HG03457 (cell line): Measurements from ENCODE around the gene OVAAL.
"Not testable (repeated sequence)": the region's sequence is repeated elsewhere in the genome, so short reads cannot be mapped to it uniquely, and the experiment has no call there.

Experiments
- ATAC-seq: cut with Tn5 transposase; IDR thresholded peaks from one replicate; pipeline ENCODE4 v1.9.1; 2021; ENCODE audit warnings: moderate number of reproducible peaks; ENCODE audit not compliant: unreplicated experiment

OVAAL gene

DNA sequence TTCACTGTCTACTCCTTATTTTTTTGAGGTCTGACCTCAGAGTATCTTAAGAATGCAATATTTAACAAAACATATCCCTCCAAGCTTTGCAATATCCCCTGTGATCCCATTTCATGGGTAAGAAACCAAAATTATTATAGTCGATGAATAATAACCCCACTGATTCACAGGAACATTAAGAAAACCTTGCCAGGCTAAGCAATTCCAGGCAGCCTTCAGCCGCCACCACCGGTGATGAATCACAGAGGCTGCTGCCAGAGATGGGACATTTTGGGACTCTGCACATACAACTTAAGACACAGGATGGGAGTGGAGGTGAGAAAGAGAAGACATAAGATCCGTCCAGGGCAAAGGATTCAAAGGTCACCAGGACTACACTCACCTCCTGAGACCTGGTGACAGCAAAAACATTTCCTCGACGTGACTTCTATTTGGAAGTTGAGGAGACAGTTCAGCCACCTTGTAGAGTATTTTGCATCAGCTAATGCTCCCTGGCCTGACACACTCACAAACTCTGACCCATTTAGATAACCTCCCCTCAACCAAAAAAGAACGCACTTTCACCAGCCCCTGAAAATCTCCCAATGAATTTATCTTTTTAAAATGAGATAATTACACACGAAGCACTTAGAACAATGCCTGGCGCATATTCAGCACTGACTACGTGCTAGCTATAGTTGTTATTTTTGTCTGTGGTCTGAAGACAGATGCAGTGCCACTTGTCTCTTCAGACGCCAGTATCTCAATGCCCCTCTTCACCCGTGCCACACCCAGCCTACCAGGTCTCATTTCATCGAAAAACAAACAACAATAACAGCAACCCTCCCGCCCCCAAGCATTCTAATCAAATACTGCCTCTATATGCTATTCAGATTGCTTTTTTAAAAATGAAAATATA is 17.8 kb upstream of the OVAAL start:
- no peak for ATAC-seq

DNA sequence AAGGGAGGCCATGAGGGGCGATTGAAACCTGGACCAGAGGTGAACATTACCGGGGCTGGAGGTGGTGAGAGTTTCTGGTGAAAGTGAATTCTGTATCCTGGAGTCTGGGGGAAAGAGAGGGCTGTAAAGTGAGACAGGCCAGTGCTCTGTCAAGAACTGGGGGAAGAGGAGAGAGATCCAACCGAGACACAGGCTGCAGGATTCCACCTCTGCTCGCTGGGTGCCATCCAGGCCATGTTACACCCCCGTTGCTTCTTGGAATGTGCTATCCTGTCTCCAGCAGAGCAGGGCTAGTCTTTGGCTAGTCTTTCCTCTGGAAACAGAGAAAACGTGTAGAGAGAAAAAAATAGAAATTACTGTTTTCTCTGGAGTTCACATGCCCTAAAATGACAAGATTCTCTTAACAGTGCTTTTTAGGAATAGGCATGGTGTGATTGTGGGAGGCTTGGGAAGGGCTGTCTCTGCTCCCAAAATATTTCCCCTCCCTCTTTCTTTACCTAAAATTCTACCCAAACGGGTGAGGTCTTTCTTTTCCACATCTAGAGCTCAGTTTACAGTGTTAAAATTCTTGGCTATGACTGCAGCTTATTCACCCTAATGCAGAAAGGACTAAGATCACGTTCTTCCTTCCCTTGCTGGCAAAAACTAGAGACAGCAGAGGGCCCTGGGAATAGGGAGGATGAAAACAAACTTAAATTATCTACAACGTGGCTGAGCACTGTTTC is 16.5 kb upstream of the OVAAL start:
- no peak for ATAC-seq

DNA sequence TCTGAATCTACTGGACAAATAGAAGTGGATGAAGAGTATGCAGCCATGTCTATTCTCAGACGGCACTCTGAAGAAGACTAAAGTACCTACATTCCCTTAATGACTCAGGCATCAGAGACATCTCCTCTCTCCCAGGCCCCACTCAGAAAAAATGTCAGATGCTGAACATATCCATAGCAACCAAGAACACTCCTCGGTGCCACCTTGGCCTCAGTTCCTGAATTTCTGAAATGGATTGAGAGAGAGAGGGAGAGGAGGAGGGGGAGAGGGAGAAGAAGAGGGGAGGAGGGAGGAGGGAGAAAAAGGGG is 16.0 kb upstream of the OVAAL start:
- no peak for ATAC-seq

DNA sequence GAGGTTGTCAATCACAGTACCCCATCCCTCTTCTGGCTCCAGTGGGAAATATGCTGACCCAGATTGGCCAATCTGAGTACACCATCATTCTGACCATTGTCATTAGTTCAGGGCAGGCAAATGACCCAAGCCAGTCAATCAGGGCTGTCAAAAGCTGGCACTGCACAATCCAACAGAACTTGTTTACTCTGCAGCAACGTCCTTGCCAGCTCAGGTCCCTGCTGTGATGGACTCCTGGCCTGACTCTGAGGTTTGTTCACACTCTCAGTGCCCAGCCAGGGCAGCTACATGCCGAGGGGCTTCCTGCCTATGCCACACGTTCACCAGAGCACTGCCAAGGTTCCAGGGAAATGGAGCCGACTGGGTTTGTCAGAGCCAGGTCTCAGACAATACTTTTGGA is 14.7 kb upstream of the OVAAL start:
- ATAC-seq = no peak

DNA sequence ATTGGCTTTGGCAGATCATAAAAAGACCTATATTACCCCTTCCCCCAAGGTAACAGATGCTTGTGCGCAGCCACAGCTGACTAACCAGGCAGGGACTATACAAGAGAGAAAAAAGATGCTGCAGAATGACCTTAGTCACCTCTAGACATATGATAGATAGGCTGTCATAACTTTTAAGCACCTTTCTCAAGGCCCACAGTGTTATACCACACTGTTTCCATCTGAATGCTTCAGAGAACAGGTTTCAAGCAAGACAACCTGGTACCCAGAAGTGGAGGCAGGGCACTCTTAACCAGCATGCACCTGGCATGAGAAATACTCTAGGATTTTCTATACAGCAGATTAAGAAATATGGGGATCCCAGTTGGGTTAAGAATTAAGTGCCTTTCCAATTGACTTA is 12.8 kb upstream of the OVAAL start:
- ATAC-seq = no peak

DNA sequence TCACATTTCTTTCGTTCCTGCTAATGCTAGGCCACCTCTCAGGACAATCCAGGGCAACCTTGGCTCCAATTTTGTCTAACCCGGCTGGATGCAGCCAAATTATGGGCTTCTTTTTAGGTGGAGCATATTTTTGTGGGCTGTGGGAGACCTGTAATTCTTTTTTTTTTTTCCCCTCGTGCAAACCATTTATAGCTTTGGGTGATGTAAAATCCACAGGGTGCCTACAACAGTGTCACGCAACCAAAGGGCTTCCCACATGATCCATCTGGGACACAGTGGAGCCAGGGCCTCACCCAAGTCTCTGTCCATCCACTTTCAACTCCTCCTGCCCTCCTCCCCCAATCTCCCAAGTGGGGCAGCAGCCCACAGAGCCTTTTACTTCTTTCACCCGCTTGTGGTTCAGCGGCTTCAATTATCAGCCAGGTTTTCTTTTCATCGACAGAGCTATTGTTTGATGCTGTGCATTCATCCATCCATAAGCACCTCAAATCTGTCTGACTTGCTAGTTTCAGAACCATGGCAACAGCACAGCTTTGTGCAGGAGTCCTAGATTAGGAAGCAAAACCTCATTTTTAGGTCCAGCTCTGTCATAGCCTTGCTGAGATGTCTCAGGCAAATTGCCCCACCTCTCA is 10.0 kb upstream of the OVAAL start:
- no peak for ATAC-seq

DNA sequence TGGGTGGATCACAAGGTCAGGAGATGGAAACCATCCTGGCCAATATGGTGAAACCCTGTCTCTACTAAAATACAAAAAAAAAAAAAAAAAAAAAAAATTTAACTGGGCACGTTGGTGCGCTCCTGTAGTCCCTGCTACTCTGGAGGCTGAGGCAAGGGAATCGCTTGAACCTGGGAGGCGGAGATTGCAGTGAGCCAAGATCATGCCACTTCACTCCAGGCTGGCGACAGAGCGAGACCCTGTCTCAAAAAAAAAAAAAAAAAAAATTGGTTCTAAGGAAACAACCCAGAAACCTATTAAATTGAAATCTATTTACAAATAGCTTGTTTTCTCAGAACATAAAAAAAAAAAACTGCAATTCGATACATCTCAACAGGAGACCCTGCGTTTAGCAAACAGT is 9.0 kb upstream of the OVAAL start:
- not testable (repeated sequence) for ATAC-seq

DNA sequence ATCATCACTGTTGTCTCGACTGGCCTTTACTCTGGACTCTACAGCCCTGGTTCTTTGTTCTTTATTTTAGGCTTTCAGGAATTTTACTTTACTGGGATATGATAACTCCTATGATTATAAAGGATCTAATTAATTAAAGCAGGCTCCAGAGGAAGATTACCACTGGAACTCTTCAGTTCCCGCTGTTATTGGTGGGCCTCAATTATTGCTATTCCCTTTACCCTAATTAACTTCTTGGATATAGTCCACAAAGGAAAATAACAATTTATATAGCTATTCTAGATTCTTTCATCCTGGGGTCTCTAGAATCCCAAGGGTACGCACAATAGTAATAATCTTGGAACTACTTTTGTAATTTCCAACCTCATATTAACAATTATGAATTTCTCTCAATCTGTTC is 8.5 kb upstream of the OVAAL start:
- ATAC-seq = no peak

DNA sequence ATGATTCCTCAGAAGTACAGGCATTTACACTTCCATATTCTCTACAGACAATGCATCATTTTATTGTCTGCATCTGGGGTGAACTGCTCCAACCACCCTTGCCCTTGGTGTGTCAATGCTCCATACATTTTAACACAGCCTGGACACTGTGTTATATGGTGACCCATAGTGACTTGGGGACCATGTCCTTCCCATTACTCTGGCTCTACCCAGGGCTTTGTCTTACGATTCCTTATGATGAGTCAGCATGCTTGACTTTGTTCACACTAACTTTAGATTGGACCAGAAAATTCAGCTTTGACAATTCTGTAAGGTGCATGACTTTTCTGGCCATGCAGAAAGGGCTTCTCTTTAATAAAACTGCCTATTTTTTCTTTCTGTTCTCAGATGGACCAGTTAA is 6.8 kb upstream of the OVAAL start:
- ATAC-seq = no peak

DNA sequence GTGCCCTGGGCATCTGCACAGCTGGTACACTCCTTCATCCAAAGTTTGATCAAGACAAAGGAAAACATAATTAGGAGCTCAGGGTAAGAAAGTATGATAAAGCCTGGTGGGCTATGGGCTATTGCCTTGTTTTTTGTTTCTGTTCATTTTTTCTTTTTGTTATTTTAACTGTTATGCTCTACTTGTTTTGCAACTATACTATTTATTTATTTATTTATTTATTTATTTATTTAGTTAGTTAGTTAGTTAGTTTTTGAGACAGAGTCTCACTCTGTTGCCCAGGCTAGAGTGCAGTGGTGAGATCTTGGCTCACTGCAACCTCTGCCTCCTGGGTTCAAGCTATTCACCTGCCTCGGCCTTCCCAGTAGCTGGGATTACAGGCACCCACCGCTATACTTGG is 5.7 kb upstream of the OVAAL start:
- not testable (repeated sequence) for ATAC-seq

DNA sequence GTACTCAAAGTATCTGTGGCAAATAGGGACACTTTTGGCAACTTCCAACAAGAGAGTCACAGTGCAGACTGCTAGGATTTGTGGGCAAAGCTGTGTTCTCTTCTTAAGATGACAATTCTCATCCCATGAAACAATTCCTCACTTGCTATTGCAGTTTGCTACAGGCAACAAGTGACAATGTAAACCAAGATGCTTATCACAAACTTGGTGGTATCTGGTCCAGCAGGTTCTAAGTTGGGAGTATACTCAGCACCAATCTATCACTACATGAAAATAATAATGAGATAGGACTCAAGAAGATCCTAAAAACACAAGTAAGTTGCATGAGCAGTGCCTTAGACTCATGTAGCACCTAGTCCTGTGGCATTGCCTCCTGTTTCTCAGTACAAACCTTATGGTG is 3.4 kb upstream of the OVAAL start:
- ATAC-seq = no peak

DNA sequence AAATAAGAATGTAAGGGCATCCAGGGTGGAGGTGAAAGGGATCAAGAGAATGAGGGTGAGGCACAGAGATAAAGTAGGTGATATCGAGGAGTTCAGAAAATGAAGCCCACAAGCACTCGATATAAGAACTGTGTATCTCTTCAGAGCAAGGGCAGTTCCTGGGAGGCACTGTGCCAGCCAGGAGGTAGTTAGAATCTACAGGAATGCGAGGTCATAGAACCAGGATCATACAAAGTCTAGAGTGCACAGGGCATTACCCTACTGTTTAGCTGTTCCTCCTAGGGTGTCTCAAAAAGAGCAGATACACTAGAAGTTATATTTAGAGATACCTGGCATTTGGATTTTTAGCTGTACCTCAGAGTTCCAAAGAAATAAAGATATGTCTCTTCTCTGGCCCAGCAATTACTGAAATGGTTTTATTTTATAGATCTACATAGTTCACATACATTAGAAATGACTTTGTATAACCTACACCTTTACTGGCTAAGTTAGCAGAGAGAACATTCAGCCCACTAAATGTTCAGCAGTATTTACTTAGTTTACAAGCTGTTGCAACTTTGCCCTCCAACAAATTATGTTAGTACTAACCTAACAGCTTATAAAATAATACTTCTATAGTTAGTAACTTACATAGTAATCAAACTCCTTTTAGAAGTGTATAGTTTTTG is 1.6 kb downstream of the OVAAL start:
- ATAC-seq = no peak

DNA sequence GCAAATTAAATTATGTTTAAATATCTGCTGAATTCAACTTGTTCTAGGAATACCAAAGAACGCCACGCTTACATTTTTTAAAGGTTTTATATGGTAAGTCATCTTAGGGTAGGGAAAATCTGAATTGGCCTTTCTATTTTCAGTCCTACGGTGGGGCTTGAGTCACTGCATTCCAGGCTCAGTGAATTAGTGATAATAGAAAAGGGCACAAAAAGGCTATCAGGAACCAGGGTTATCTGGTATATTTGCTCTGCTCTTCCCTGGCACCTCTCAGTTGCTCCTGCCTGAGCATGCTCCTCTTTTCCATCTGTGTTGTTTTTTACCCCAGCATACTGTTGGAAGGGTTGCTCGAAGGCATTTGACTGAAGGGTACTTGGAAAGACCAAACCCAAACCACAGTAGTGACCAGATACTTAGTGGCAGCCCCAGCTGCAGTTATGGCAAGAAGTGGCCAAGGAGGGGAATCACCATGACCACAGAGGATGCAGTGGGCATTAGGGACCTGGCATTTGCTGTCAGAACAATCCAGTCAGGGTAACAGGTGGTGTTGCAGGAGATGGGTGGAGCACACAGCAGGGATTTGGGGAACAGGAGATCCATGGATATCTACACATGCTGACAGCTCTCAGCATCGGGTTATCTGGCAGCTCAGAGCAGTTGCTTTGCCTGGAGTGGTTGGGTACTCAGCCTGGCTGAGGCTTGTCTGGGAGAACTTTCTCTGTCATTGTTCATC is 2.3 kb downstream of the OVAAL start:
- ATAC-seq = no peak

DNA sequence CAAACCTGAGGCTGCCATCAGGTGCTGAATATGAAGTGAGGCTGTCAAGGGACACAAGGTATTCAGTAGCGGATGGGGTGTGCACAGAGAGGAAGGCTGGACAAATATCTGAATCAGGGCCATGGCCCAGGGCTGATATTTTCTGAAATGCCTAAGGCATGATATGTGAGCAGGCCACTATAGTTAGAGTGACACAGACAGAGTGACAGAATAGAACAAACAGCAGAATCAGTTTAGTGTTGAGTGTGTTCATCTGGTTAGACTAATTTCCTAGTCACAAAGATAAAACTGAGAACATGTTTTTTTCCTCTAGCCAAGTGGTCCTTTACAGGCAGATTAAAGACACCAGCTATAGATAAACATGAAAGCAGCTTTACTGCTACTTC is 3.9 kb downstream of the OVAAL start:
- no peak for ATAC-seq

DNA sequence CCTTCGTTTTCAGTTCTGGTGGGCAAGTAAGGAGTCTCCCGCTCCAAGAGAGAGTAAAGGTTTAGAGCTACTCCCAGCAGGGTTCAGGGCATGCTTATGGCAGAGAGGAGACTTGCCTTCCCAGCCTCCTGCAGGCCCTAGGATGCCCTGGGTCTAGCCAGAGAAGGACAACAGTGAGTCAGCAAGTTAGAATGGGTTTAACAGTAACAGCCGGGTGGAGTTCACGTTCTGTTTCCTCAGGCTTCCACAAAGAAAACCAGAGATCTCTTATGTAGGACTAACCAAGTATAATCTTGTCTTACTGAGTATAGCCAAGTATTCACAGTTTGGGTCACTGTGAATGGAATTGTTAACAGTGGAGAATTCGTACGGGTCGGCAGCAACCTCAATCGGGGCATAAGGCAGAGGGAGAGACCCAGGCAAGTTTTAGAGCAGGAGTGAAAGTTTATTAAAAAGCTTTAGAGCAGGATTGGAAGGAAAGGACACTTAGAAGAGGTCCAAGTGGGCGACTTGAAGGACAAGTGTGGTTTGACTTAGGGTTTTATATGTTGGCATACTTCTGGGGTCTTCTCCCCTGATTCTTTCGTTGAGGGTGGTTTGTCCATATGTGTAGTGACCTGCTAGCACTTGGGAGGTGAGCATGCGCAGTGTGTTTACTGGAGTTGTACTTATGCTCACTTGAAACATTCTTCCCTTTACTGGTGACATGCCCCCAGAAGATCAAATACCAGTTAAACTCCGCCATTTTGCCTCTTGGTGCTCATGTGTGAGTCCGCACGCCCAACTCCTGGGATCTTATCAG is 4.5 kb downstream of the OVAAL start:
- ATAC-seq = no peak

DNA sequence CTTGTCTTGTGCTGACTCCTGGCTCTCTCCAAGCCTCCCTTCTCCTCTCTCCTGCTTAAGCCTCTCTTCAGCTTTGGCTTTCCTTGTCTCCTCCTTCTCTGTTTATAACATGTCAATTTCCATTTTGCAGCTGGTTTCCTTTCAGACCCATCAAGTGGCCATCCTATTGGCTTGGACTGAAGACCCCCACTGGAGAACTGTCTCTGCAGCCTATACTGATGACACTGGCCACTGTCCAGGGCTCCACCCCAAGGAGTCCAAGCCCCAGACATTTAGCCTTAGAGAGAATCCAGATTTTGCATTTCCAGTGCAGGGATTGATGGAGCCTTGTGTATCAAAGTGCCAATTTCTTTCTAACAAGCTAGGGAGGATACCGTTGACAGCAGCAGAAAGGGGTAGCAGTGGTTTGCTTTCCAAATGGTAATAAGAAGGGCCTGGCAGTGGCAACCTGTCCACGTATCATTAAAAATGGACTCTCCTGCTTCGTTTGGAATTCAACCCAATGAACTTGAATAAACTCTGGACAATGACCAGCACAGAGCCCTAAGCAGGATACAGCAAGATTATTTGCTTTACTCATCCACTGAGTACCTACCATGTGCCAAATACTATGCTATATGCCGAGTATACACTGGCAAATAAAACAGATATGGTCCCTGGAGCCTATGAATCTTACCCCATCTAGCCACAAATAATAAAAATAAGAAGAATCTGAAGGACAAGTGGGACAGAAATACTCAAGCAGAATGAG is 6.5 kb downstream of the OVAAL start:
- ATAC-seq = no peak

DNA sequence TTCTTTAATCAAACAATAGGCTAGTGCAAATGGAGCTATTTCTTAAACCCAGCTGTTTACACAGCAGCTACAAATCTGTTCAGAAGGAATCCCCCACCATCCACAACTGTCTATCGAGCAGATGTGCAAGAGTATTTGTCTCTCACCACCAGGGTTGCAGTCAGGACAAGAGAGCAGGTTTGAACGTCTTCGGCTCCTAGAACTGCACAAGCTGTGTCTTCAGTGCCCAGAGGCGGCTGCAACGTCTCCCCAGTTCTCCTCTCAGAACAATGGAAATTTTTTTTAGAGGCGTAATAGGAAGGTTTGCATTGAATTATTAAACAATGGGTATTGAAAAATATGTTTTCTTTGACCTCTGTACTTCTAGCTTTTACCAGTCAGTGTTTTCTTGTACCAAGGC is 7.3 kb downstream of the OVAAL start:
- no peak for ATAC-seq

DNA sequence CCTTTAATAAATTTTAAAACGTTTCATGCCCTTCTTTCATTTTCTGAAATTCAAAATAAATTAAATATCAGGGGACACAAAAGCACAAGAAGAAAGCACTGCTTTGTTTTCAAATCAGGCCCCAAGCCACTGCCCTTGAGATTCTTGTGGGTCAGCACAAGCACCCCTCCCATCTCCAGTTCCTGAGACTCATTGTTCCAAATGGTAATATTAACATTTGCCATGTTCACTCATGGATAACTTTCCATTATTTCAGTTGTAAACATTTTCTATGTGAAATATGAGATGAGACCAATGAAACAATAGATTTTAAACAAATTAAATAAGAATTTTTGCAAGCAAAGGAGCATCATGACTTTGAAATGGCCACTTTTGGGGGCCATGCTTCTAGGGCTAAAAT is 7.7 kb downstream of the OVAAL start:
- ATAC-seq = no peak

DNA sequence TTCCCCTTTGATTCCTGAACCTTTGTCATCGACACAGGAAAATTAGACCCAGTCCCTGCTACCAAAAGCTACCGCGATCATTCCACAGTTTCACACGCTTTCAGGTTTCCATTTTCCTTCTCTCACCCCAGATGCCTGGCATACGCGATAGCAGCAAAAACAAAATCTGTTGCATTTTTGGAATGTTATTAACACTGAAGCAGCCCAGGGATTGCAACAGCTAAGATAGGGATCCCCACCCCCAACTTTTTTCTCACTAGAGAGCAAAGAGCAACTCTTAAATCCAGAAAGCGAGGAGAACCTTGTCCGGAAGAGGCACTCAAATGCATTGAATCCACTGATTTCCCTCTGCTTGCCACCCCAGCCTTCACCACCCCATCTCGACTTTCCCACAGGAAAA is 8.9 kb downstream of the OVAAL start:
- no peak for ATAC-seq
